Measurements from ENCODE around the gene ABHD18.
"Not testable (repeated sequence)": the region's sequence is repeated elsewhere in the genome, so short reads cannot be mapped to it uniquely, and the experiment has no call there.

The ABHD18 gene

DNA sequence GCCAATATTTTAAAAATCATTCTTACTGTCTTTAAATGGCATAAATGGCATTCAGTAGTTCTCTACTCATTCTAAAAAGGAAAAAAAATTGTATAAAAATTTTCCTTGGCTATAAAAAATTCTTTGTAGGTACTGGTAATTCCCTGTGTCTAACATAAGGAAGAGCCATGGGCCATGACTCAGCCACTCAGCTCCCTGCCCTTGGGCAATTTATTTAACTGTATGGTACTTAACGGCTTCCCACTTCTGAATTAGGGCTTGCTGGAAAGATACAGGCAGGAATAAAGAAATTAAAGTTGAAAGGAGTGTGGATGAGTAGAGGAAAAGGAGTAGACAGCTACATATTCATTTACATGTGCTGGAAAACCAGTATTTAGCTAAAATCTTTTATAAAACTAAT, 30.6 kb downstream of the ABHD18 start:
- no peak for DNase-seq

DNA sequence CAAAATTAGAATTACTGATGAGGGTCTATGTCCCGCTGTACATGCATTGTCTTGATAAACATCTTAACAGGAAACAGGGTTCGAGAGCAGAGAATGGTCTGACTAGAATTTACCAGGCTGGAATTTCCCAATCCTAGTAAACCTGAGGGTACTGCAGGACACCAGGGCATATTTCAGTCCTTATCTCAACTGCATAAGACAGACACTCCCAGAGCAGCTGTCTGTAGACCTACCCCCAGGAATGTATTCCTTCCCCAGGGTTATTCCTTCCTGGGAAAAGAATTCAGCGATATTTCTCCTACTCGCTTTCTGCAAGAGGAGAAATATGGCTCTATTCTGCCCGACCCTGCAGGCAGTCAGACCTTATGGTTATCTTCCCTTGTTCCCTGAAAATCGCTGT, 31.3 kb downstream of the ABHD18 start:
- not testable (repeated sequence) for DNase-seq

DNA sequence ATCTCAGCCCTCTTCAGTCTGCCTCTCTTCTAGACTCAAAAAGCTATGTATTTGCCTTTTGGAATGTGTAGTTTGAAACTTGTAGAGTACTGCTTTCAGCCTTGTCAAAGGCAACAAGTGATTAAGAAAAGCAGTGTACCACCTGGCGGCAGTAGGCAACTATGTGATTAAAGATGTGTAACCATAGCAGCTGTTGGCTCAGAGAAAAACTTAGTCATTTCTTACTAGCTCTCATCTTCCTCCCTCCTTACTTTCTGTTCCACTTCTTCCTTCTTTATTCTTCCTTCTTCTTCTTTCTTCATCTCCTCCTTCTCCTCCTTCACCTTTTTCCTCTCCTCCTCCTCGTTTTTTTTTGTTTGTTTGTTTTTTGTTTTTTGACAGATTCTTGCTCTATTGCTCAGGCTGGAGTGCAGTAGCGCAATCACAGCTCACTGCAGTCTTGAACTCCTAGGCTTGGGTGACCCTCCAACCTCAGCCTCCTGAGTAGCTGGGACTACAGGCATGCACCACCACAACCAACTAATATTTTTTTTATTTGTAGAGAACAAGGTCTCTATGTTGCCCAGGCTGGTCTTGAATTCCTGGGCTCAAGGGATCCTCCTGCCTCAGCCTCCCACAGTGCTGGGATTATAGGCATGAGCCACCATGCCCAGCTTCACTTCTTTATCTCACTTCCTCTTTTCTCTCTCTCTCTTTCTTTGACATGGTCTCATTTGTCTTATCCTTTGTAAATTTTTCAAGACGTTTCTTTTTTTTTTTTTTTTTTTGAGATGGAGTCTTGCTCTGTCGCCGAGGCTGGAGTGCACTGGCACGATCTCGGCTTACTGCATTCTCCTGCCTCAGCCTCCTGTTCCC, 32.6 kb downstream of the ABHD18 start:
- DNase-seq = peak; percentile 13 to 35

DNA sequence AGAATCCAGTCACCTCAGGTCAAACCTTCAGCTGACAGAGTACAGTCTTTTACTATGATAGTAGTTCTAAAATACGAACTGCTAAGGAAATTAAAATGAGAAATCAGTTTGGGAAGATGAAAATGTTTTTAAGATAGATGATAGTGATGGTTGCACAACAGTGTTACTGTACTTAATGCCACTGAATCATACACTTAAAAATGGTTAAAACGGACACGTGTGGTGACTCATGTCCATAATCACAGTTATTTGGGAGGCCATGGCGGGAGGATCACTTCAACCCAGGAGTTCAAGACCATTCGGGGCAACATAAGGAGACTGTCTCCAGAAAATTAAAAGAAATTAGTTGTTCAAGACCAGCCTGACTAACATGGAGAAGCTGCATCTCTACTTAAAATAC, 41.4 kb downstream of the ABHD18 start:
- DNase-seq = no peak

DNA sequence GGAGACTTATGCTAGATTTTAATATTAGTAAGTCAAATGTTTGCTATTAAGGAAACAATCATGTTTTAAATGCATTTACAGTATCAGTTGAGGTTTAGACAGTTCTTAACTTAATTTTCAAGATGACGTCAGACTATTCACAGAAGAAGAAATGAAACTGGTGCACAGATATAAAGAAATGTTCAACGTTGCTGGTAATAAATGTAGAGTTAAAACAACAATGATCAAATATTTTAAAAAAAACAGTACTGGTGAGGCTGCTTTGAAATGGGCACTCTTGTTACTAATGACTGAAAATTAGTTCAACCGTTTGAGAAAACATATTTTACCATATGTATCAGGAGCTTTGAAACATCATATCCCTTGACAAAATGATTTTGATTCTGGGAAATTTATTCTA, 44.2 kb downstream of the ABHD18 start:
- DNase-seq = no peak

DNA sequence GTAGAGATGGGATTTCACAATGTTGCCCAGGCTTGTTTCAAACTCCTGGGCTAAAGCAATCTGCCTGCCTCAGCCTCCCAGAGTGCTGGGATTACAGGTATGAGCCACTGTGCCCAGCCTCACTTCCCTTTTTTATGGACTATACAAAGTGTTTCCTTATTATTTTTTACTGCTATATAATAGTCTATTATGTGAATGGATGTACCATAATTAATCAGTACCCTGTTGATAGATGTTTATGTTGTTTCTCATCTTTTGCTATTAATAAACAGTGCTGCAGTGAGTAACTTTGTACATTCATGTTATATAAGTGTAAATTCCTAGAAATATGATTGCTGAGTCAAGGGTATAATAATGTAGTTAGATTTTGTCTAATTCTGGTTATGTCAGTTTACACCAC, 60.1 kb downstream of the ABHD18 start:
- DNase-seq = no peak

DNA sequence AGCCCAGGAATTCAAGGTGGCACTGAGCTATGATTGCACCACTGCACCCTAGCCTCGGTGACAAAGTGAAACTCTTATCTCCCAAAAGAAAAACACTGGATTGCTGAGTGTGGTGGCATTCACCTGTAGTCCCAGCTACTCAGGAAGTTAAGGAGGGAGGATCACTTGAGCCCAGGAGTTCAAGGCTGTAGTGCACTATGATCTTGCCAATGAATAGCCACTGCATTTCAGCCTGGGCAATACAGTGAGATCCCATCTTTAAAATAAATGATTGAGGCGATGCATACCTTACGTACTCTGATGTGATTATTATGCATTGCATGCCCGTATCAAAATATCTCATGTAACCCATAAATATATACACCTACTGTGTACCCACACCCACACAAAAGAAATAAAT, 64.7 kb downstream of the ABHD18 start:
- DNase-seq = no peak

DNA sequence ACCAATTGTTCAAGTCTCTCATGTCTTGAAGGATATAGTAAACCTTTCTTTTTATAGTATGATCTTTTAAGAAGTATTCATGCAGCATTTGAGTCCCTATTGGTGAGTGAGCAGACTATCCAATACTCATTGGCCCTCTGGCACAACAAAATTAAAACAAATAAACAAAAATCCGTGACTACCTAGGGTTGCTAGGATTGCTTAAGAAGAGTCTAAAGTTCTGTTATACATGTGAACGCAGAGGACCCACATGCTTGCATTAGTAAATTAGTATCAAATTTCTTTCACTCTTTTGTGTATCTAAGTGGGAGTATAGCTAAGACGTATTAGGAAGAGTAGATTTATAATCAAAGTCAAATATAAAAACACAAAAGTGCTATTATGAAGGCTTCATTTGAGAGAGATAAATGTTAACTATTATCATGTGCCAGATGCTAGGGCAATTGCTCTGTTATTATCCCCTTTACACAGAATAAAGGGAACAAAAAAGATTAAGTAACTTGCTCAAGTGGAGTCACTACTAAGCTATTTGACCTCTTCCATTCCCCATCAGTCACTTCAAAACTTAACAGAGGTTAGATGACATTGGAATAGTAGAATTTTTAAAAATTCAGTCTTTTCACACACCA, 66.7 kb downstream of the ABHD18 start:
- DNase-seq = no peak

DNA sequence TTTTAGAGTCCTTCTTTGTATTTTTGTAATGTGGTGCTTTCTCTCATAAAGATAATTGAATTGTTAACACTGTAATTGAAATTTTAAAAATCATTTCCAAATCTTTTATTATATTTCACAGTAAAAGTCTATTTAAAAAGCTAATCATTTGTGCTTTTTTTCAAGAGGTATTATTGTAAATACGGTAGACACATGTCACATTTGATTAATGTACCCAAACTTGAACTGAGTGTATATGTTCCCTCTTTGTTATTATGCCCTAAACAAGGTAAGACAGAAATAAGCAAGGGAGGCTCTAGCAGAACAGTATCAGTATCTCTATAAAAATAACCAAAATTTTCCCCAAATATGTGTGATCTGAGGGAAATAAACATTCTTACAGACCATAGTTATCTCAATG, 74.4 kb downstream of the ABHD18 start:
- no peak for DNase-seq

DNA sequence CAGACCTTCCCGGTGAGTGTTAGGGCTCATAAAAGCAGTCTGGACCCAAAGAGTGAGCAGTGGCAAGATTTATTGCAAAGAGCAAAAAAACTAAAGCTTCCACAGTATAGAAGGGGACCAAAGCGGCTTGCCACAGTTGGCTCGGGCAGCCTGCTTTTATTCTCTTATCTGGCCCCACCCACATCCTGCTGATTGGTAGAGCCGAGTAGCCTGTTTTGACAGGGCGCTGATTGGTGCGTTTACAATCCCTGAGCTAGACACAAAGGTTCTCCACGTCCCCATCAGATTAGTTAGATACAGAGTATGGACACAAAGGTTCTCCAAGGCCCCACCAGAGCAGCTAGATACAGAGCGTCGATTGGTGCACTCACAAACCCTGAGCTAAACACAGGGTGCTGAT, 81.8 kb downstream of the ABHD18 start:
- not testable (repeated sequence) for DNase-seq

DNA sequence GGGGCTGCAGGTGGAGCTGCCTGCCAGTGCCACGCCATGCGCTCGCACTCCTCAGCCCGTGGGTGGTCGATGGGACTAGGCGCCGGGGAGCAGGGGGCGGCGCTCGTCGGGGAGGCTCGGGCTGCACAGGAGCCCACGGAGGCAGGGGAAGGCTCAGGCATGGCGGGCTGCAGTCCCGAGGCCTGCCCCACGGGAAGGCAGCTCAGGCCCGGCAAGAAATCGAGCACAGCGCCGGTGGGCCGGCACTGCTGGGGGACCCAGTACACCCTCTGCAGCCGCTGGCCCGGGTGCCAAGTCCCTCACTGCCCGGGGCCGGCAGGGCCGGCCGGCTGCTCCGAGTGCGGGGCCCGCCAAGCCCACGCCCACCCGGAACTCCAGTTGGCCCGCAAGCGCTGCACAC, 82.3 kb downstream of the ABHD18 start:
- not testable (repeated sequence) for DNase-seq

DNA sequence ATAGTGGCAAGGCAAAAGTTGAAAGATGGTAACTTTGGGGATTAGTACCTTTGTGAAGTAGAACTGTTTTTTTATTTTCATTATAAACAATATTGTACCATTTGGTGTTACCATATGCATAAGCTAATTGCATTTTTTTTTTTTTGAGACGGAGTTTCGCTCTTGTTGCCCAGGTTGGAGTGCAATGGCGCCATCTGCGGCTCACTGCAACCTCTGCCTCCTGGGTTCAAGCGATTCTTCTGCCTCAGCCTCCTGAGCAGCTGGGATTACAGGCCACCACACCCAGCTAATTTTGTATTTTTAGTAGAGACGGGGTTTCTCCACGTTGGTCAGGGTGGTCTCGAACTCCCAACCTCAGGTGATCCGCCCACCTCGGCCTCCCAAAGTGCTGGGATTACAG, 86.0 kb downstream of the ABHD18 start:
- DNase-seq = not testable (repeated sequence)

DNA sequence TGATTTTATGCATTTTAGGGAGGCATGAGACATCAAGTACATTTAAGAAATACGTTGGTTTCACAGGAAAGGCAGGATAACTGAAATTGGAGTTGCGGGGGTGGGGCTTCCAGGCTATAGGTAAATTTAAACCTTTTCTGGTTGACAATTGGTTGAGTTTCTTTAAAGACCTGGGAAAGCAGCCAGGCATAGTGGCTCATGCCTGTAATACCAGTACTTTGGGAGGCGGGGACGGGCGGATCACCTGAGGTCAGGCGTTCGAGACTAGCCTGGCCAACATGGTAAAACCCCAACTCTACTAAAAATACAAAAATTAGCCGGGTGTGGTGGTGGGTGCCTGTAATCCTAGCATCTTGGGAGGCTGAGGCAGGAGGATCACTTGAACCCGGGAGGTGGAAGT, 89.7 kb downstream of the ABHD18 start:
- DNase-seq = not testable (repeated sequence)

DNA sequence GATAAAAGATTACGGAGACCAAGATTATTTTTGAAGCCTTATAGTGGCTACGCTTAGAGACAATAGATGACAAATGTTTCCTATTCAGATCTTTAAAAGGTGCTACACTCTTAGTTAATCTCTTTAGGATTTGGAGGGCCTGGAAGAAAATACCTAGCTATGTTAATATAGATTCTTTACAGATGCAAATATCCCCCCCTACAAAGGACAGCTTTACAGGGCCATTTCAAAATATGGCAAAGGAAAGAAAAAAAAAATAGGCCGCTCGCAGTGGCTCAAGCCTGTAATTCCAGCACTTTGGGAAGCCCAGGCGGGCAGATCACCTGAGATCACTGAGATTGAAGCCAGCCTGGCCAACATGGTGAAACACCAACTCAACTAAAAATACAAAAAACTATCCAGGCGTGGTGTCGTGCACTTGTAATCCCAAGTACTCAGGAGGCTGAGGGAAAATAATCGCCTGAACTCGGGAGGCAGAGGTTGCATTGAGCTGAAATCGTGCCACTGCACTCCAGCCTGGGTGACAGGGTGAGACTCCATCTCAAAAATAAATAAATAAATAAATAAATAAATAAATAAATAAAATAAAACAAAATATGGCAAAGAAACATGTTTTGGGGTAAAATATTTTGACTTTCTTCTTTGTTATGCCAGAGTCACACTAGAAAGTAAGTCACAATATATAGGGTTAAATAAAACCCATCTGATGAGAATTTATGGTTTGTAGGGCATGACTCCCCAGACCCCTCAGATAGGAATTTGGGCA, 90.4 kb downstream of the ABHD18 start:
- DNase-seq = not testable (repeated sequence)

DNA sequence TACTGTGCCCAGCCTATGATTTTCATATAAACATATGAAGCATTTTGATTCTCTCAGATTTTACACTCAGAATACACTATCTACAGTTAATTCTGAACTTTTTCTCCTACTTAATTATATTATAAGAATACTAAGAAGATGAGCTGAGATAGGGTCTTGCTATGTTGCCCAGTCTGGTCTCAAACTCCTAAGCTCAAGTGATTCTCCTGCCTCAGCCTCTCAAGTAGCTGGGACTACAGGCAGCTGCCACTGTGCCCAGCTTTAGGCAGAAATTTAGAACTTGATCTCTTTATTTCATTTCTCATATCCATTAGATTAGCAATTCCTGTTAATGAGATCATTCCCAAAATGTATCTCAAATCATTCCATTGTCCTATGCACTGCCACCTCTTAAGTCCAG, 91.2 kb downstream of the ABHD18 start:
- DNase-seq = no peak

DNA sequence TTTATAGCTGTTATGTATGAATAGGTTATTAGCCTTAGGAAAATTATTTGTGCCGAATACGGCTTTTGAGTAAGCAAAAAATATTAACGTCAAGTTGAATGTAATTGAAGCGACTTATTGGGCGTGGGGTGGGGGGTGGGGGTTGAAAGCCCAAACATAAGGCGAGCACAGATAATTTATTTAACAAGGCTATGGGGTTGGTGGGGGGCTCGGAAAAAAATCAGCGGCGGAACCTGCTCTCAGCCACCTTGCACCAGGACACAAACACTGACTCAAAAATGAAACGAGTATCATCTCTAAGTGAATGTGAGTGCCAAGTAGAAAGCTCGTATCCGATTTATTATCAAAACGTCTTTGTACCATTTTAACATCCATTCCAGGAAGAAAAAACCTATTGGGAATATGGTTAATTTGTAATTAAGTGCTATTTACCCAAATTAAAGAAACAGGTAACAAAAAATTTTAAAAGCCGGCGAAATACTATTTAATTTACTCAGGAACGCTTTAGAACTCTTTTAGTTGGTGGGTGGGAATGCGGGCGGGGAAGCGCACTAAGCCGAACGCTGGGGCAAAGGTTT, 95.0 kb downstream of the ABHD18 start:
- DNase-seq = no peak

DNA sequence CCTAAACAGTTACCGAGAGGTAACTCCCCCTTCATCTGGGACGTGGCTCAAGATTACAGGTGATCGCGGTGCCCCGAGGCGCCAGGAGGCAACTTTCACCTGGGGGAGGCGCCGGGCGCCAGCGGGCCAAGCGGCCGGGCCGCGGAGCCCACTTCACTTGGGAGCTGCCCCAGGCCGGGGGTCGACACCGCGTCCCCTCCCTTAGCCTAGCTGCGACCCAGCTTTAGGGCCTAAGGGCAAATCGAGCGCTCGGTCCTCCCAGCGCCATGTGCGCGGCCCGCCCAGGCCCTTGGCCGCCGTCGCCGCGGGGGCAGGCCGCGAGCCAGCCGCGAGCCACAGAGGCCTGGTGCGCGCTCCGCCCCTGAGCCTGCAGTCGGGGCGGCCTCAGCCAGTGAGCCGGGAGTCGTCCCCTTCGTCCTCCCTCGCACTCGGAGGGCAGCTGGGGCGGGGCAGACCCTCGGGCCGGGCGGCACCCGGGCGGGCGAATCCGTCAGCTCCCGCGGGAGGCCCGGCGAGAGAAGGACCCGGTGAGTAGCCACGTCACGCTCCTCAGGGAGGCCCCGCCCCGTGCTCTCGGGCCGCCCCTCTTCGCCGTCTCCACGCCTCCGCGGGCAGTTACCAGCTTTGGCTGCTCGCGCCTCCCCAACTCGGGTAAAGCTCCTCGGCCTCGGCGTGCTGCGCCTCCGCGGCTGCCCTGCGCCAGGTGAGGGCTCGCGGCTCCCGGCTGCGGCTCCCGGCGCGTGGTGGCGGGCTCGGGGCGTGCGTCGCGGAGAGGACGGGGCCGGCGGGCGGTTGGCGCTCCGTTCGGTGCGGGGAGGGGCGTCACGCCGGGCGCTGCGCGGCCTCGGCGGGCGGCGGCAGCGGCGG, 95.7 kb downstream of the ABHD18 start, which contains the start of gene LARP1B:
LARP1B (plus strand) TSS at position 614 of the 867 bp plus-strand sequence. CDS start 13,640 bp downstream, outside the sequence.
- peak; percentile 93 to 95 for DNase-seq

DNA sequence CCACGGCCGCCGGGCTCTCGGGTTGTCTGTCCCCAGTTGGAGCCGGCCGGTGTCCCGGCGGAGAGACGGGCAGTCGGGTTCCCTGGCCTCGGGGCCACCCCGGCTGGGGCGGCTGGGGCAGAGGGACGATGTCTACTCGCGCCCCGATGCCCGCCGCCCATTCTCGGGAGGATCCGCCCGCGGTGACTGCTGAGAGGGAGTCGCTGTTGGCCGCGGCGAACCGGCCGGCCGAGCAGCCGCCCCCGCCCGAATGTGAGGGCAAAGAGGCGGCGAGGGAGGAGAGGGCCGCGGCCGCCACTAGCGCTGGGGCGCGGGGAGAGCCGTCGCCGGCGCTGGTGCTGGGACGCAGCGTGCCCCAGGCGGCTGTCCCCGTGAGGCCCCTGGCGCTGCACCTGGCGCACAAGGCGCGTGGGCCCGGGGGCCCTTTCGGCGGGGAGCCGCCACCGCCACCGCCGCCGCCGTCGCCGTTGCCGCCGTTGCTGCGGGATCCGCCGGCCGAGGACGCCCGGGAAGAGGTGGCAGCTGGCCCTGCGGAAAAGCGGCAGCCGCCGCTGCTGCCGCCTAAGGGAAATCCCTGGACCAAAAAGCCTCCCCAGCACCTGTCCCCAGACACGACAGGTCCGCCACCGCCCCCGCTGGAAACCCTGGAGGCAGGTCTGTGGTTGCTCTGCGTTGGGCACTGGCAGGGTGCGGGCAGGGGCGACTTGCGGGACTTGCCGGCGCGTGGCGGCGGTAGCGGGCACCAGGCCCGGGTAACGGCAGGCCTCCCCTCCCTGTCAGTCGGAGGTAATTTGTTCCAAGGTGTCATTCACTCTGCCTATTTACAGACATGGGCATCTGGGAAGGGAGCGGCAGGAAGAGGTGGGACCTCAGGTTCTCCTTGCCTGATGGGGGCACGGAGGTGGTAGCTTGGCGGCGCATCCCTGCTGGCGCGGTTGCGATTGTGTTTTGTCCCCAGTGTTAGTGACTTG, 96.6 kb downstream of the ABHD18 start:
- DNase-seq = peak; percentile 63 to 75

DNA sequence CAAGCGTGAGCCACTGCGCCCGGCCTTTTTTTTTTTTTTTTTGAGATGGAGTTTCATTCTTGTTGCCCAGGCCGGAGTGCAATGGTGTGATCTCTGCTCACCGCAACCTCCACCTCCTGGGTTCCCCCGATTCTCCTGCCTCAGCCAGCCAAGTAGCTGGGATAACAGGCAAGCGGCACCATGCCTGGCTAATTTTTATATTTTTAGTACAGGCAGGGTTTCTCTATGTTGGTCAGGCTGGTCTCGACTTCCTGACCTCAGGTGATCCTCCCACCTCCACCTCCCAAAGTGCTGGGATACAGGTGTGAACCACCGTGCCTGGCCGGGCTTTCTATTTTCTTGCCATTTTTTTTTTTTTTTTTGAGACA, 101.2 kb downstream of the ABHD18 start:
- DNase-seq = not testable (repeated sequence)

DNA sequence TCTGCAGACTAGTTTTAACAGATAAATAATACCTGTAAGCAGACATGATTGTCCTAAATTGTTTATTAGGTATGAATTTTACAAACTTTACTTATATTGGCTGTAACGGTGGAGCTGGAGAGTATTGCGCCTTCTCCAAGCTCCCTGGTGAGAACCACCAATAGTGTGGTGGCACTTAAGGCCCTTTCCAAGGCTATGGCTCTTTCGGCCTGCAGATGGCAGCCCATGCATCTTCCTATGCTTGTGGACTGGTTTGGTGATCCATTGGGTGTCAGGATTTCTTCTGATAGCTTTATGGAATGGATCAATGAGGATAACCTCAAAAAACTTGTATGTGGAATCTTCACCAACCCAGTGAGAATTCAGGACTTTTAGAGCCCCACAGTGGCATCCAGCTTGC, 103.7 kb downstream of the ABHD18 start:
- DNase-seq = no peak

DNA sequence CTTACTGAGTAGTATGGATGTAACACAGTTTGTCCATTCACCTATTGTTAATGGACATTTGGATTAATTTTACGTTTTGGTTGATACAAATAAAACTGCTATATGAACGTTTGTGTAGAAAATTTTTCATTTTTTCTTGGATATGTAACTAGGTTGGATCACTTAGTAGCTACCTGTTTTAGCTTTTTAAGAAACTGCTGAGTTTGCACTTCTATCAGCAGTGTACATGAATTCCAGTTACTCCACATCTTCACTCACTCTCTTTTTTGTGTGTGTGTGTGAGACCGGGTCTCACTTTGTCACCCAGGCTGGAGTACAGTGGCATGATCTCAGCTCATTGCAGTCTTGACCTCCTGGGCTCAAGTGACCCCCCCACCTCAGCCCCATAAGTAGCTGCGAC, 111.3 kb downstream of the ABHD18 start:
- DNase-seq = no peak

All from activated CD4-positive, alpha-beta T cell treated with anti-CD3 and anti-CD28 coated beads, Interleukin-2, amount 50 U/mL, for 48 hours (primary cell).